ENCODE results near the gene GRIA4. TPM values are rescaled to one million over a fixed set of nuclear protein-coding genes. Genes with fewer than 3 reads are reported as not detected.

GRIA4 gene
- total and polyA plus RNA-seq, 2 donors (not counting 1 experiment from before 2014, with no cell fraction given): not detected

DNA sequence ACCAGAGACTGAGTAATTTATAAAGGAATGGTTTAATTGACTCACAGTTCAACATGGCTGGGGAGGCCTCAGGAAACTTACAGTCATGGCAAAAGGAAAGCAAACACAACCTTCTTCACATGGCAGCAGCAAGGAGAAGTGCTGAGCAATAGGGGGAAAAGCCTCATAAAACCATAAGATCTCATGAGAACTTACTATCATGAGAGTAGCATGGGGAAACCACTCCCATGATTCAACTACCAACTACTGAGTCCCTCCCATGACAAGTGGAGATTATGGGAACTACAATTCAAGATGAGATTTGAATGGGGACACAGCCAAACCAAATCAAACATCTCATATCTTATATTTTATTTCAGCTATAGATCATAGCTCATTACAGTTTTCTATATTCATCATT, 33.0 kb downstream of the GRIA4 start:
- no peaks in the 10 kb centered on the region for H3K4me1 ChIP-seq (ENCODE audit: control insufficient read depth in 2 of 2, insufficient read depth in 2 of 2, low read length in 2 of 2)
- no peaks in the 10 kb centered on the region for H4K20me1 ChIP-seq (ENCODE audit: control insufficient read depth, insufficient read depth, low read length, poor library complexity, severe bottlenecking)
- ATAC-seq (ENCODE audit: low read depth) (no peak), DNase-seq (no peak)
- H3K27me3 ChIP-seq (replicated peaks in 1 of 4; ENCODE audit: control extremely low read depth in 1 of 4, control insufficient read depth in 3 of 4, insufficient read depth in 4 of 4, low read length in 3 of 4): no peaks in the 10 kb centered on the region
- no peak overlapping the region for H3K27ac Mint-ChIP-seq
- no peak overlapping the region for H3K4me2 ChIP-seq (replicated peaks; ENCODE audit: low read depth, low read length, poor library complexity, severe bottlenecking)
- H2AFZ ChIP-seq (ENCODE audit: insufficient read depth, low read depth, low read length, poor library complexity, severe bottlenecking): no peak overlapping the region
- no peak overlapping the region for H3K4me3 ChIP-seq (ENCODE audit: control extremely low read depth in 1 of 5, extremely low read depth in 1 of 5, insufficient read depth in 1 of 5, low read depth in 2 of 5, low read length in 4 of 5)
- no peak overlapping the region for H3K27ac ChIP-seq (ENCODE audit: low read length in 2 of 2)
- peaks cover 7% of the 10 kb centered on the region for H3K9me3 Mint-ChIP-seq (ENCODE audit: insufficient read depth)
- no peaks in the 10 kb centered on the region for H3K4me1 Mint-ChIP-seq
- no peak for TF ChIP-seq EZH2 (IDR thresholded peaks at IDR 0.05; ENCODE audit: borderline replicate concordance, insufficient read depth, low read depth, low read length, poor library complexity, severe bottlenecking)
- TF ChIP-seq, protein P1, sequence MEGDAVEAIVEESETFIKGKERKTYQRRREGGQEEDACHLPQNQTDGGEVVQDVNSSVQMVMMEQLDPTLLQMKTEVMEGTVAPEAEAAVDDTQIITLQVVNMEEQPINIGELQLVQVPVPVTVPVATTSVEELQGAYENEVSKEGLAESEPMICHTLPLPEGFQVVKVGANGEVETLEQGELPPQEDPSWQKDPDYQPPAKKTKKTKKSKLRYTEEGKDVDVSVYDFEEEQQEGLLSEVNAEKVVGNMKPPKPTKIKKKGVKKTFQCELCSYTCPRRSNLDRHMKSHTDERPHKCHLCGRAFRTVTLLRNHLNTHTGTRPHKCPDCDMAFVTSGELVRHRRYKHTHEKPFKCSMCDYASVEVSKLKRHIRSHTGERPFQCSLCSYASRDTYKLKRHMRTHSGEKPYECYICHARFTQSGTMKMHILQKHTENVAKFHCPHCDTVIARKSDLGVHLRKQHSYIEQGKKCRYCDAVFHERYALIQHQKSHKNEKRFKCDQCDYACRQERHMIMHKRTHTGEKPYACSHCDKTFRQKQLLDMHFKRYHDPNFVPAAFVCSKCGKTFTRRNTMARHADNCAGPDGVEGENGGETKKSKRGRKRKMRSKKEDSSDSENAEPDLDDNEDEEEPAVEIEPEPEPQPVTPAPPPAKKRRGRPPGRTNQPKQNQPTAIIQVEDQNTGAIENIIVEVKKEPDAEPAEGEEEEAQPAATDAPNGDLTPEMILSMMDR (IDR thresholded peaks at IDR 0.05): no peak
- no peaks in the 10 kb centered on the region for H3K36me3 ChIP-seq (replicated peaks in 1 of 2; ENCODE audit: control extremely low read depth in 1 of 2, control insufficient read depth in 1 of 2, extremely low read depth in 1 of 2, insufficient read depth in 2 of 2, low read length in 1 of 2)
- CTCF ChIA-PET: no interaction called here
- intact Hi-C loops (cut with micrococcal nuclease): no loop called here
- peaks cover 0 to 3% (median 0%) of the 10 kb centered on the region in 3 donors for H3K9me3 ChIP-seq (ENCODE audit: control extremely low read depth in 1 of 3, control insufficient read depth in 2 of 3, insufficient read depth in 1 of 3, low read length in 2 of 3)
- no peak overlapping the region for H3K4me3 Mint-ChIP-seq
- H3K79me2 ChIP-seq (ENCODE audit: control insufficient read depth, insufficient read depth, low read length): no peaks in the 10 kb centered on the region
- H3K9ac ChIP-seq (ENCODE audit: low read length): no peak overlapping the region
- POLR2A ChIA-PET: no interaction called here
- no peaks in the 10 kb centered on the region for H3K27me3 Mint-ChIP-seq

DNA sequence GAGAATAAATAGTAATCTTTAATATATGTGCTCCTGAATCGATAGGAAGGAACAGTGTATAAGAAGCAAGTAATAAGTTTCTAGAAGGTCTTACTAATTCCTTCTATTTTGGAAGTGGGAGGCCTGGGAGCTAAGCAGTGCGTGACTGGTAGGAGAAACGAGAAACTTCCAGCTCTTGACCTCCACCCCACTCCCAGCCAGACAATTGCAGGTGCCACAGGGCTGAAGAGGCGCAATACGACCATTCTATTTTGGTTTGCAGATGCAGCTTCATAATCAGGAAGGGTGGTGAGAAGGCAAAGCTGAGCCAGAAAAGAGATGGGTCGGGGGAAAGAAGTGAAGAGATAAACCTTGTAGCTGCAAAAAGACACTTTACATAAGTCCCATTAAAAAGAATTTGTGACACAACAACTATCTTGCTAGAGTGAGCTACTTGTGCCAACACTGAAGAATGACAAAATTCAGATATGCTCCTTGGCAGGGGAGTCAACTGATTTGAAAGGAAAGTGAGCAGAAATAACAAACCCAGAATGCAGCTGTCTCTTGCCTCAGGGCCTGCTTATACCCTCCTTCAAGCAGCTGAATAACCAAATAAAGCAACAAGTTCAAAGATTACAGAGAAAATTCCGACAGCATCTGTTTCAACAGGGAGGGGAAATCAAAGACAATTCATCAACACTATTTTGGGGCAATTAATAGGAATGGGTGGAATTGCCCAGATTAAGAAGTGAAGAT, 35.1 kb downstream of the GRIA4 start:
- Histone ChIP-seq H3K79me2 (ENCODE audit: control insufficient read depth, insufficient read depth, low read length) (no peaks in the 10 kb centered on the region), H3K4me1 (ENCODE audit: control insufficient read depth in 2 of 2, insufficient read depth in 2 of 2, low read length in 2 of 2) (no peaks in the 10 kb centered on the region), H3K9me3 (ENCODE audit: control extremely low read depth in 1 of 3, control insufficient read depth in 2 of 3, insufficient read depth in 1 of 3, low read length in 2 of 3) (peaks cover 0 to 3% (median 0%) of the 10 kb centered on the region in 3 donors), H3K9ac (ENCODE audit: low read length) (no peak overlapping the region), H3K4me2 (replicated peaks; ENCODE audit: low read depth, low read length, poor library complexity, severe bottlenecking) (no peak overlapping the region), H3K27ac (ENCODE audit: low read length in 2 of 2) (no peak overlapping the region), H3K36me3 (replicated peaks in 1 of 2; ENCODE audit: control extremely low read depth in 1 of 2, control insufficient read depth in 1 of 2, extremely low read depth in 1 of 2, insufficient read depth in 2 of 2, low read length in 1 of 2) (no peaks in the 10 kb centered on the region), H4K20me1 (ENCODE audit: control insufficient read depth, insufficient read depth, low read length, poor library complexity, severe bottlenecking) (no peaks in the 10 kb centered on the region), H3K27me3 (replicated peaks in 1 of 4; ENCODE audit: control extremely low read depth in 1 of 4, control insufficient read depth in 3 of 4, insufficient read depth in 4 of 4, low read length in 3 of 4) (no peaks in the 10 kb centered on the region), H3K4me3 (ENCODE audit: control extremely low read depth in 1 of 5, extremely low read depth in 1 of 5, insufficient read depth in 1 of 5, low read depth in 2 of 5, low read length in 4 of 5) (no peak overlapping the region), H2AFZ (ENCODE audit: insufficient read depth, low read depth, low read length, poor library complexity, severe bottlenecking) (no peak overlapping the region)
- intact Hi-C loops (cut with micrococcal nuclease): no loop called here
- CTCF ChIA-PET: no interaction called here
- no peak for ATAC-seq (ENCODE audit: low read depth)
- no CpG with 5 or more reads among the region's 7 CpGs for WGBS (ENCODE audit: insufficient coverage)
- Mint-ChIP-seq H3K27me3 (no peaks in the 10 kb centered on the region), H3K4me1 (no peaks in the 10 kb centered on the region), H3K9me3 (ENCODE audit: insufficient read depth) (peaks cover 7% of the 10 kb centered on the region), H3K4me3 (no peak overlapping the region), H3K27ac (no peak overlapping the region)
- TF ChIP-seq, protein P1 (IDR thresholded peaks at IDR 0.05): no peak
- no peak for TF ChIP-seq EZH2 (IDR thresholded peaks at IDR 0.05; ENCODE audit: borderline replicate concordance, insufficient read depth, low read depth, low read length, poor library complexity, severe bottlenecking)
- DNase-seq: no peak
- POLR2A ChIA-PET: no interaction called here

Data from B cell (primary cell).